Calu3 (cell line): Measurements from ENCODE around the gene PCMTD2. TPM values are rescaled to one million over a fixed set of nuclear protein-coding genes. Genes with fewer than 3 reads are reported as not detected.
"Not testable (repeated sequence)": the region's sequence is repeated elsewhere in the genome, so short reads cannot be mapped to it uniquely, and the experiment has no call there.

Experiments used
- BruUV-seq: library from RNA; stranded (reverse); fragments of 400-500 nt; replicated peaks from 2 replicates; lab custom pipeline; 2021; lab: Mats Ljungman, UMichigan
- CTCF ChIA-PET: fragments of 300-600 bp; sonication (Branson Sonifier 250); formaldehyde crosslinking; loops from one replicate; lab custom pipeline; 2022; ENCODE audit warnings: antibody characterized with exemption; lab: Charles Lee
- DNase-seq: peaks from one replicate; pipeline ENCODE4 v3.0.0; 2022
- H3K27ac Mint-ChIP-seq: one replicate; pipeline ENCODE4 v1.8.0; 2022; ENCODE audit warnings: mixed read lengths; ENCODE audit not compliant: unreplicated experiment
- H3K27me3 Mint-ChIP-seq: one replicate; pipeline ENCODE4 v1.8.0; 2022; ENCODE audit warnings: mixed read lengths; ENCODE audit not compliant: unreplicated experiment
- H3K36me3 Mint-ChIP-seq: one replicate; pipeline ENCODE4 v1.8.0; 2022; ENCODE audit warnings: mild to moderate bottlenecking, moderate library complexity, mixed read lengths; ENCODE audit not compliant: insufficient read depth, unreplicated experiment
- H3K4me1 Mint-ChIP-seq: one replicate; pipeline ENCODE4 v1.8.0; 2022; ENCODE audit warnings: mild to moderate bottlenecking, low read depth, mixed read lengths; ENCODE audit not compliant: unreplicated experiment
- H3K4me3 Mint-ChIP-seq: one replicate; pipeline ENCODE4 v1.8.0; 2022; ENCODE audit warnings: mild to moderate bottlenecking, low read depth, moderate library complexity, mixed read lengths; ENCODE audit not compliant: unreplicated experiment
- H3K9me3 Mint-ChIP-seq: one replicate; pipeline ENCODE4 v1.8.0; 2022; ENCODE audit warnings: low read depth, mixed read lengths; ENCODE audit not compliant: unreplicated experiment
- CTCF ChIP-seq: fragments of 200-600 bp; IDR thresholded peaks from one replicate; pipeline ENCODE4 v1.8.0; 2022; ENCODE audit warnings: antibody characterized with exemption; ENCODE audit not compliant: unreplicated experiment
- intact Hi-C: fragments of 100-400 bp; cut with micrococcal nuclease; formaldehyde crosslinking; loops from one replicate; pipeline ENCODE4 v1.10.0; 2022; ENCODE audit not compliant: unreplicated experiment
- total RNA-seq: library from RNA; stranded (reverse); gene quantifications from 2 replicates; pipeline ENCODE4 v1.2.3, GENCODE V29; 2022

PCMTD2 gene
- total RNA-seq, 1 experiment from 2014 or later = 62.2 TPM

GRCh38 chr20:64231621-64232550, 23.7 kb upstream of the PCMTD2 start:
- BruUV-seq = no TSS peak
- H3K4me1 Mint-ChIP-seq = no peaks in the 10 kb centered on the region
- CTCF ChIA-PET = no interaction called here
- no peaks in the 10 kb centered on the region for H3K36me3 Mint-ChIP-seq
- peaks cover 54% of the 10 kb centered on the region for H3K27me3 Mint-ChIP-seq
- no peak for TF ChIP-seq CTCF
- H3K27ac Mint-ChIP-seq = no peak overlapping the region
- H3K4me3 Mint-ChIP-seq = no peak overlapping the region
- no peaks in the 10 kb centered on the region for H3K9me3 Mint-ChIP-seq
- intact Hi-C loops = no loop called here
- no peak for DNase-seq

GRCh38 chr20:64232794-64233193, 22.8 kb upstream of the PCMTD2 start:
- no peaks in the 10 kb centered on the region for H3K4me1 Mint-ChIP-seq
- no peak for DNase-seq
- intact Hi-C loops = no loop called here
- no peaks in the 10 kb centered on the region for H3K9me3 Mint-ChIP-seq
- peaks cover 54% of the 10 kb centered on the region for H3K27me3 Mint-ChIP-seq
- CTCF ChIA-PET = no interaction called here
- no TSS peak for BruUV-seq
- H3K4me3 Mint-ChIP-seq = no peak overlapping the region
- H3K36me3 Mint-ChIP-seq = no peaks in the 10 kb centered on the region
- no peak for TF ChIP-seq CTCF
- H3K27ac Mint-ChIP-seq = no peak overlapping the region

GRCh38 chr20:64233725-64234124, 21.8 kb upstream of the PCMTD2 start:
- intact Hi-C loops = no loop called here
- no peak overlapping the region for H3K4me3 Mint-ChIP-seq
- peaks cover 54% of the 10 kb centered on the region for H3K27me3 Mint-ChIP-seq
- no peak overlapping the region for H3K27ac Mint-ChIP-seq
- no peaks in the 10 kb centered on the region for H3K9me3 Mint-ChIP-seq
- BruUV-seq = no TSS peak
- DNase-seq = no peak
- H3K36me3 Mint-ChIP-seq = no peaks in the 10 kb centered on the region
- CTCF ChIA-PET = interaction anchor here (0.8 kb wide), 1 partner anchor 22 kb away, joined by 3 read pairs; no protein-coding TSS in a partner anchor
- no peak for TF ChIP-seq CTCF
- no peaks in the 10 kb centered on the region for H3K4me1 Mint-ChIP-seq

GRCh38 chr20:64234291-64234791, 21.2 kb upstream of the PCMTD2 start:
- Mint-ChIP-seq H3K4me1 (no peaks in the 10 kb centered on the region), H3K9me3 (no peaks in the 10 kb centered on the region), H3K27me3 (peaks cover 55% of the 10 kb centered on the region), H3K36me3 (no peaks in the 10 kb centered on the region), H3K4me3 (no peak overlapping the region), H3K27ac (no peak overlapping the region)
- intact Hi-C loops = no loop called here
- no peak for TF ChIP-seq CTCF
- BruUV-seq = no TSS peak
- CTCF ChIA-PET = interaction anchor here (0.8 kb wide), 1 partner anchor 23 kb away, joined by 3 read pairs; no protein-coding TSS in a partner anchor
- no peak for DNase-seq

- intact Hi-C loops, DNase-seq, BruUV-seq, H3K9me3 Mint-ChIP-seq, H3K27ac Mint-ChIP-seq, H3K4me1 Mint-ChIP-seq, H3K4me3 Mint-ChIP-seq, H3K36me3 Mint-ChIP-seq: not testable (repeated sequence)
- CTCF ChIA-PET = interaction anchor here (0.7 kb wide), 1 partner anchor 19 kb away, joined by 8 read pairs; no protein-coding TSS in a partner anchor
- H3K27me3 Mint-ChIP-seq = peaks cover 48% of the 10 kb centered on the region
Observed at GRCh38 chr20:64234921-64235565, 20.5 kb upstream of the PCMTD2 start.
